ENCODE measurements around the gene ZC3H18. TPM values are rescaled to one million over a fixed set of nuclear protein-coding genes. Genes with fewer than 3 reads are reported as not detected.

Gene ZC3H18
- total and polyA plus RNA-seq, 2 of the 4 experiments (the other 2 are of a cell fraction), result 3.4 to 21.3 TPM

- dilution Hi-C loops (cut with HindIII; ENCODE audit: low sequenced_read_pairs, unreplicated experiment) (no loop called here), intact Hi-C loops (cut with micrococcal nuclease) (loop anchor here (2.0 kb wide), 1 partner anchor 29 kb away; no protein-coding TSS in a partner anchor), in situ Hi-C loops (cut with MboI; ENCODE audit: low sequenced_read_pairs) (no loop called here)
- no peaks in the 10 kb centered on the region for H3K4me1 ChIP-seq (ENCODE audit: control insufficient read depth, insufficient read depth, low read length)
- no peak overlapping the region for H4K91ac ChIP-seq (ENCODE audit: insufficient read depth, low read depth, low read length)
- no peaks in the 10 kb centered on the region for H3K9me3 ChIP-seq (ENCODE audit: control insufficient read depth, insufficient read depth, low read length)
- no peak overlapping the region for H2BK15ac ChIP-seq (ENCODE audit: low read depth, low read length)
- H3K56ac ChIP-seq (ENCODE audit: extremely low read depth, insufficient read depth, low read length), result no peak overlapping the region
- H3K79me1 ChIP-seq (ENCODE audit: low read depth in 1 of 2, low read length in 2 of 2), result peaks cover 6 to 62% of the 10 kb centered on the region in 2 experiments; a peak in 3 of 4 replicates
- no peak overlapping the region for H3K27ac ChIP-seq (ENCODE audit: insufficient read depth, low read length)
- H3K9ac ChIP-seq (ENCODE audit: low read depth, low read length), result no peak overlapping the region
- H3K4ac ChIP-seq (ENCODE audit: low read depth, low read length), result no peak overlapping the region
- DNase-seq (no peak), ATAC-seq (ENCODE audit: low read depth) (no peak)
- no peak overlapping the region for H3K4me3 ChIP-seq (ENCODE audit: insufficient read depth, low read depth, low read length)
- H2BK20ac ChIP-seq (ENCODE audit: low read depth, low read length), result no peak overlapping the region
- POLR2A ChIA-PET (ENCODE audit: unreplicated experiment), result no interaction called here
- H3K27me3 ChIP-seq (ENCODE audit: control insufficient read depth, insufficient read depth, low read length), result no peaks in the 10 kb centered on the region
- no peak overlapping the region for H3K4me2 ChIP-seq (ENCODE audit: low read depth, low read length)
- H2AK5ac ChIP-seq (ENCODE audit: low read depth, low read length), result no peak overlapping the region
- 98% methylated on average over 4 of the region's 7 CpGs; no CpG with 5 or more reads in 1 of the 2 experiments for WGBS, 2 experiments (ENCODE audit: extremely low coverage in 2 of 2, insufficient read length in 1 of 2)
- H3K9me1 ChIP-seq (ENCODE audit: insufficient read depth, low read length), result peaks cover 8% of the 10 kb centered on the region; the same call in 1 of the 2 replicates
- no peak for TF ChIP-seq ELK1 (IDR thresholded peaks at IDR 0.05; ENCODE audit: borderline replicate concordance, low read depth, low read length)
- TF ChIP-seq FOS (IDR thresholded peaks at IDR 0.05; ENCODE audit: low read depth, low read length), result no peak
- no peak for TF ChIP-seq MAFK (IDR thresholded peaks at IDR 0.05; ENCODE audit: low read depth, low read length)
- no peak for TF ChIP-seq POLR2A (IDR thresholded peaks at IDR 0.05; ENCODE audit: low read depth, low read length)
- TF ChIP-seq BHLHE40 (IDR thresholded peaks at IDR 0.05; ENCODE audit: low read depth, low read length), result no peak
- no peak for TF ChIP-seq MXI1 (IDR thresholded peaks at IDR 0.05; ENCODE audit: borderline replicate concordance, low read depth, low read length)
- TF ChIP-seq MAZ (IDR thresholded peaks at IDR 0.05; ENCODE audit: borderline replicate concordance, low read depth, low read length), result no peak
- no peak for TF ChIP-seq RAD21 (IDR thresholded peaks at IDR 0.05; ENCODE audit: low read length)
- TF ChIP-seq CHD1 (IDR thresholded peaks at IDR 0.05; ENCODE audit: low read depth, low read length), result no peak
- TF ChIP-seq, protein P1, sequence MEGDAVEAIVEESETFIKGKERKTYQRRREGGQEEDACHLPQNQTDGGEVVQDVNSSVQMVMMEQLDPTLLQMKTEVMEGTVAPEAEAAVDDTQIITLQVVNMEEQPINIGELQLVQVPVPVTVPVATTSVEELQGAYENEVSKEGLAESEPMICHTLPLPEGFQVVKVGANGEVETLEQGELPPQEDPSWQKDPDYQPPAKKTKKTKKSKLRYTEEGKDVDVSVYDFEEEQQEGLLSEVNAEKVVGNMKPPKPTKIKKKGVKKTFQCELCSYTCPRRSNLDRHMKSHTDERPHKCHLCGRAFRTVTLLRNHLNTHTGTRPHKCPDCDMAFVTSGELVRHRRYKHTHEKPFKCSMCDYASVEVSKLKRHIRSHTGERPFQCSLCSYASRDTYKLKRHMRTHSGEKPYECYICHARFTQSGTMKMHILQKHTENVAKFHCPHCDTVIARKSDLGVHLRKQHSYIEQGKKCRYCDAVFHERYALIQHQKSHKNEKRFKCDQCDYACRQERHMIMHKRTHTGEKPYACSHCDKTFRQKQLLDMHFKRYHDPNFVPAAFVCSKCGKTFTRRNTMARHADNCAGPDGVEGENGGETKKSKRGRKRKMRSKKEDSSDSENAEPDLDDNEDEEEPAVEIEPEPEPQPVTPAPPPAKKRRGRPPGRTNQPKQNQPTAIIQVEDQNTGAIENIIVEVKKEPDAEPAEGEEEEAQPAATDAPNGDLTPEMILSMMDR (conservative IDR thresholded peaks at IDR 0.05; ENCODE audit: low read depth, low read length), result no peak
- H4K20me1 ChIP-seq (ENCODE audit: insufficient read depth, low read length), result peaks cover 27% of the 10 kb centered on the region
- peaks cover 64% of the 10 kb centered on the region for H3K36me3 ChIP-seq (ENCODE audit: control insufficient read depth, insufficient read depth, low read length)
- no peak overlapping the region for H2BK120ac ChIP-seq (ENCODE audit: low read depth, low read length)
- no peak overlapping the region for H4K8ac ChIP-seq (ENCODE audit: low read depth in 2 of 2, low read length in 2 of 2)
- no peak overlapping the region for H2AFZ ChIP-seq (replicated peaks; ENCODE audit: low read length, poor library complexity)
- no peak overlapping the region for H3K14ac ChIP-seq (replicated peaks; ENCODE audit: low read depth, low read length)
- no peak overlapping the region for H4K5ac ChIP-seq (ENCODE audit: low read depth, low read length)
- no peak overlapping the region for H3K18ac ChIP-seq (ENCODE audit: low read depth, low read length)
- no peak overlapping the region for H2AK9ac ChIP-seq (replicated peaks; ENCODE audit: low read depth, low read length, poor library complexity)
- CTCF ChIA-PET, result no interaction called here
- BruUV-seq (replicated peaks), result no TSS peak
- no peak overlapping the region for H3K23ac ChIP-seq (ENCODE audit: low read depth, low read length)
- no peak overlapping the region for H2BK5ac ChIP-seq (ENCODE audit: low read depth, low read length, poor library complexity, severe bottlenecking)
Measured at GRCh38 chr16:88602091-88602490, 31.9 kb downstream of the ZC3H18 start.
